ENCODE measurements around the gene KHDC4. TPM values are rescaled to one million over a fixed set of nuclear protein-coding genes. Genes with fewer than 3 reads are reported as not detected.

The KHDC4 gene
- total and polyA plus RNA-seq, 10 of the 15 experiments (the other 5 are each of a cell fraction or from before 2014, with no cell fraction given), result 11.7 to 109 (median 41.9) TPM

- no peak for TF ChIP-seq ZBTB11 (CRISPR knock-in tag; IDR thresholded peaks at IDR 0.05)
- 0 out of 2 replicates have a peak, but pooled peaks have one; percentile 21 for TF ChIP-seq ZBED1 (IDR thresholded peaks at IDR 0.05; ENCODE audit: borderline replicate concordance)
- TF ChIP-seq EP300 (IDR thresholded peaks at IDR 0.05; ENCODE audit: borderline replicate concordance in 1 of 2, control insufficient read depth in 1 of 2, low read depth in 2 of 2, low read length in 2 of 2), result no peak
- TF ChIP-seq EGR1 (IDR thresholded peaks at IDR 0.05; ENCODE audit: borderline replicate concordance in 1 of 2, low read depth in 2 of 2, low read length in 2 of 2), result peak in 1 of 2 experiments; percentile 67; a peak in 1 of 3 replicates
- TF ChIP-seq USF2 (IDR thresholded peaks at IDR 0.05; ENCODE audit: borderline replicate concordance, low read depth, low read length), result no peak
- TF ChIP-seq ZSCAN29 (IDR thresholded peaks at IDR 0.05), result no peak
- no peak for TF ChIP-seq CHD4 (IDR thresholded peaks at IDR 0.05)
- TF ChIP-seq WRNIP1 (IDR thresholded peaks at IDR 0.05; ENCODE audit: borderline replicate concordance, low read depth, low read length), result no peak
- no peak for TF ChIP-seq PRDM15 (CRISPR knock-in tag; IDR thresholded peaks at IDR 0.05)
- peak; percentile 56; the same call in 1 of the 2 replicates for TF ChIP-seq LARP7 (IDR thresholded peaks at IDR 0.05)
- TF ChIP-seq CHD1 (IDR thresholded peaks at IDR 0.05; ENCODE audit: low read depth, low read length), result no peak
- no peak for TF ChIP-seq EED (IDR thresholded peaks at IDR 0.05; ENCODE audit: low read depth)
- TF ChIP-seq POLR2AphosphoS5 (IDR thresholded peaks at IDR 0.05; ENCODE audit: low read length), result peak; percentile 99
Measured at GRCh38 chr1:155934097-155934935, at the start of gene KHDC4 (continued).
